RWPE2 (cell line): Measurements from ENCODE around the gene BORCS5.

Experiments used
- ATAC-seq: fragments of 200-7000 bp; cut with Tn5 transposase; 3 replicates; pipeline ENCODE4 v1.9.1; 2021; ENCODE audit warnings: low read depth
- DNase-seq: peaks from one replicate; pipeline ENCODE4 v3.0.0-alpha.2; 2020; ENCODE audit warnings: low spot score
- H3K27ac ChIP-seq: fragments of 450-650 bp; 2 replicates; pipeline ENCODE4 v1.5.1; 2017; ENCODE audit warnings: mild to moderate bottlenecking; ENCODE audit not compliant: poor library complexity, severe bottlenecking
- H3K27me3 ChIP-seq: fragments of 250-450 bp; sonication (Bioruptor Pico); 2 replicates; pipeline ENCODE4 v1.5.1; 2021; ENCODE audit warnings: mild to moderate bottlenecking, moderate library complexity; ENCODE audit not compliant: insufficient read depth, poor library complexity, severe bottlenecking
- H3K36me3 ChIP-seq: fragments of 250-450 bp; sonication (Bioruptor Pico); 2 replicates; pipeline ENCODE4 v1.5.1; 2020; ENCODE audit warnings: low read depth, mild to moderate bottlenecking, moderate library complexity
- H3K4me1 ChIP-seq: fragments of 250-450 bp; sonication (Bioruptor Pico); 2 replicates; pipeline ENCODE4 v1.5.1; 2021; ENCODE audit warnings: mild to moderate bottlenecking, moderate library complexity; ENCODE audit not compliant: insufficient read depth, poor library complexity, severe bottlenecking
- H3K4me3 ChIP-seq: fragments of 250-450 bp; sonication (Bioruptor Pico); 2 replicates; pipeline ENCODE4 v1.5.1; 2021; ENCODE audit warnings: mild to moderate bottlenecking, moderate library complexity; ENCODE audit not compliant: severe bottlenecking
- H3K9me3 ChIP-seq: fragments of 250-450 bp; sonication (Bioruptor Pico); 2 replicates; pipeline ENCODE4 v1.5.1; 2021; ENCODE audit warnings: mild to moderate bottlenecking, moderate library complexity; ENCODE audit not compliant: severe bottlenecking
- TF ChIP-seq, protein P1 (sequence below): fragments of 450-650 bp; IDR thresholded peaks from one replicate; pipeline ENCODE4 v1.5.1; 2017; ENCODE audit warnings: mild to moderate bottlenecking, moderate library complexity; ENCODE audit not compliant: poor library complexity, severe bottlenecking

The BORCS5 gene

DNA sequence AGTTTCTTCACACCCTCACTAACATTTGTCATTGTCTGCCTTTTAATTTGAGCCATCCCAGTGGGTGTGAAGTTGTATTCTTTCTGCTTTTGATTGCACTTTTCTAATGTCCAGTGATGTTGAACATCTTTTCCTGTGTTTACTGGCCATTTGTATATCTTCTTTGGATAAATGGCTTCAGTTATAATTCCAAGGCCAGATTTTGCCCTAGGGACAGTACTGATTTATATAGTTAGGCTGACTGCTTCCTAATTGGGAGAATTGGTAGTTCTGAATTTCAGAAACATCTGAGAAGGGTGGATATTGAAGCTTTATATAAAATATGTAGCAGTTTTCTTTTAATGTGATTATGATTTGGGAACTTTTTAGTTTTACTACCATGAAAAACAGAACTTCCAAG is 97.4 kb downstream of the BORCS5 start:
- H3K27me3 ChIP-seq: no peaks in the 10 kb centered on the region
- ATAC-seq: no peak
- no peaks in the 10 kb centered on the region for H3K9me3 ChIP-seq
- H3K36me3 ChIP-seq: no peaks in the 10 kb centered on the region
- peaks cover 7% of the 10 kb centered on the region for H3K4me1 ChIP-seq
- no peak overlapping the region for H3K4me3 ChIP-seq
- no peak overlapping the region for H3K27ac ChIP-seq
- no peak for DNase-seq
- TF ChIP-seq, protein P1, sequence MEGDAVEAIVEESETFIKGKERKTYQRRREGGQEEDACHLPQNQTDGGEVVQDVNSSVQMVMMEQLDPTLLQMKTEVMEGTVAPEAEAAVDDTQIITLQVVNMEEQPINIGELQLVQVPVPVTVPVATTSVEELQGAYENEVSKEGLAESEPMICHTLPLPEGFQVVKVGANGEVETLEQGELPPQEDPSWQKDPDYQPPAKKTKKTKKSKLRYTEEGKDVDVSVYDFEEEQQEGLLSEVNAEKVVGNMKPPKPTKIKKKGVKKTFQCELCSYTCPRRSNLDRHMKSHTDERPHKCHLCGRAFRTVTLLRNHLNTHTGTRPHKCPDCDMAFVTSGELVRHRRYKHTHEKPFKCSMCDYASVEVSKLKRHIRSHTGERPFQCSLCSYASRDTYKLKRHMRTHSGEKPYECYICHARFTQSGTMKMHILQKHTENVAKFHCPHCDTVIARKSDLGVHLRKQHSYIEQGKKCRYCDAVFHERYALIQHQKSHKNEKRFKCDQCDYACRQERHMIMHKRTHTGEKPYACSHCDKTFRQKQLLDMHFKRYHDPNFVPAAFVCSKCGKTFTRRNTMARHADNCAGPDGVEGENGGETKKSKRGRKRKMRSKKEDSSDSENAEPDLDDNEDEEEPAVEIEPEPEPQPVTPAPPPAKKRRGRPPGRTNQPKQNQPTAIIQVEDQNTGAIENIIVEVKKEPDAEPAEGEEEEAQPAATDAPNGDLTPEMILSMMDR: no peak

DNA sequence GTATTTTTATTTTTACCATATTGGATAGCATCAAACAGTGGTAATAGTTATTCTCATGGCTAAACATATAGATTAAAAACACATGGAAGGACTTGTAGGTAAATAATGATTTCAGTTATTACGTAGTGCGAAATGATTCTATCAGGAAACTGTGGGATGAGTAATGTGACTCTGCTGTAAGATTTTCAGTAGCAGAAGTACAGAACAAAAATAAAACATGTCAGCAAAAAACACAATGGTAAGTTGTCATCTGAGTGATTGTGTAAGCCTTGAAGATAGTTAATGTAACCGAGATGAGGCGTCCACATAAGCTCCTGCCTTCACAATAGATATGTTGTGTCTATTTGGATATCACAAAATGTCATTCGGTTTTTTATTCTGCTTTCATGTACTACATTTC is 99.8 kb downstream of the BORCS5 start:
- H3K27me3 ChIP-seq: no peaks in the 10 kb centered on the region
- no peak overlapping the region for H3K27ac ChIP-seq
- no peaks in the 10 kb centered on the region for H3K4me1 ChIP-seq
- no peak for ATAC-seq
- H3K9me3 ChIP-seq: no peaks in the 10 kb centered on the region
- TF ChIP-seq, protein P1: no peak
- DNase-seq: no peak
- no peak overlapping the region for H3K4me3 ChIP-seq
- no peaks in the 10 kb centered on the region for H3K36me3 ChIP-seq

DNA sequence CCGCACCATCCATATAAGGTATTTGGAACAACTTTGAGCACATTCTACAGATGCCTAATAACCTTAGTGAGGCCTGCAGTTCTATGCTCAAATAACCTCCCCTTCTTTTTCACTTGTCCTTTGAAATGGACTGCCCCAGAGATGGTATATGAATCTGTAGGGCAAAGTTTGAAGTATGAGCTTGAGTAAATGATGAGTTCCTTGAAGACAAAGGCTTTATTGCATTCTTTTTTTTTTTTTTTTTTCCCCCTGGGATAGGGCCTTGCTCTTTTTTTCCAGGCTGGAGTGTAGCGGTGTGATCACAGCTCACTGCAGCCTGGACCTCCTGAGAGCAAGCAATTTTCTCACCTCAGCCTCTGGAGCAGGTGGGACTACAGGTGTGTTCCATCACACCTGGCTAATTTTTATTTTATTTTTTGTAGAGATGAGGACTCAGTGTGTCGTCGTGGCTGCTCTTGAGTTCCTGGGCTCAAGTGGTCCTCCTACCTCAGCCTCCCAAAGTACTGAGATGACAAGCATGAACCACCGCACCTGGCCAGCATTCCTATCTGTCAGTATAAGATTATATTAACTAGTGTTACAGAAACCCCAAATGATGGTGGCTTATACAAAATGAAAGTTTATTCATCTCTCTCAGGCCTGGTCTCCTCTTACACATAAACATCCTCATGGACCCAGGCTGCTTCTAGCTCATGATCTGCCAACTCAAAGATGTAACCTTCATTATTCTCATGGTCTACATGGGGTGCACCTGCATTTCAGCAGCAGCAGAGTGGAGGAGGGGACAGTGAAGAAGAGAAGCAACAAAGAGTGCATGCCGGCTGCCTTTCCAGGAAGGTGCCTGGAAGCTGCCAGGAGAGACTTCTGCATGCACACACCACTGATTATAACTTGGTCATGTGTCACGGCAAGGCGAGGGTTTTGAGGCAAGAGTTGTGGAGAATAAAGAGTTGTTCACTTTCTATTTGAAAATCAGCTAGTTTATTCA is 104.4 kb downstream of the BORCS5 start:
- Histone ChIP-seq H3K27ac (no peak overlapping the region), H3K9me3 (no peaks in the 10 kb centered on the region), H3K36me3 (no peaks in the 10 kb centered on the region), H3K4me3 (no peak overlapping the region), H3K27me3 (no peaks in the 10 kb centered on the region), H3K4me1 (no peaks in the 10 kb centered on the region)
- TF ChIP-seq, protein P1: no peak
- DNase-seq (no peak), ATAC-seq (no peak)

DNA sequence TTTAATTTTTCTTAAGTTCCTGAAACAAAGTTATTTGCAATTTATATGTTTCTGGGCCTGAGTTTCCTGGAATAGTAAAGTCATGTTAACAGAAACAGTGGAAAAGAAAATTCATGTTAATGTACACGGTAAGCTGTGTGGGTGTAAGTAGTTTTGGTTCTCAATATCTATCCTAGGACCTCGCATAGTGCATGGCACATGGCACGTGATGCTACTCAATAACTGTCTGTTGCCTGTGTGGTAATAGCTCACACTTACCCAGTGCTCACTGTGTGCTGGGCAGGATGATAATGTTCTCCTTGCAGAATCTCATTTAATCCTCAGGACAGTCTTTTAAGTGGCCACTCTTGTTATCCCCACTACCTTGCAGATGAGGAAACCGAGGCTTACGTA is 105.0 kb downstream of the BORCS5 start:
- Histone ChIP-seq H3K27ac (no peak overlapping the region), H3K4me3 (no peak overlapping the region), H3K4me1 (no peaks in the 10 kb centered on the region), H3K9me3 (no peaks in the 10 kb centered on the region), H3K36me3 (no peaks in the 10 kb centered on the region), H3K27me3 (no peaks in the 10 kb centered on the region)
- DNase-seq: no peak
- TF ChIP-seq, protein P1: no peak
- ATAC-seq: no peak

DNA sequence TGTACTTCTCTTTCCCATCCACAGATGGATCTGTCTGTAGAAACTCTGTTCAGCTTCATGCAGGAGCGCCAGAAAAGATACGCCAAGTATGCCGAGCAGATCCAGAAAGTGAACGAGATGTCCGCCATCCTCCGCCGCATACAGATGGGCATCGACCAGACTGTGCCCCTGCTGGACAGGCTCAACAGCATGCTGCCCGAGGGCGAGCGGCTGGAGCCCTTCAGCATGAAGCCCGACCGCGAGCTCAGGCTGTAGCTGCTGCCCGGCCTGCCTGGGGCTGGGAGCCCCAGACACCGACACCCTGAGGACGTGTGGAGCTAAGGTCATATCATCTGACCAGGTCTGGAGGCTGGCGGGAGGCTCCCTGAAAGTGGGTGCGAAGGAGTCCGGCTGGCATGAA is 108.6 kb downstream of the BORCS5 start:
- Histone ChIP-seq H3K27ac (no peak overlapping the region), H3K27me3 (no peaks in the 10 kb centered on the region), H3K4me1 (peaks cover 12% of the 10 kb centered on the region), H3K9me3 (no peaks in the 10 kb centered on the region), H3K4me3 (no peak overlapping the region), H3K36me3 (no peaks in the 10 kb centered on the region)
- no peak for DNase-seq
- TF ChIP-seq, protein P1: no peak
- no peak for ATAC-seq
